Trophoblast cell (in vitro differentiated cells and primary cell): ENCODE data around the gene ABI1.

Experiments
- DNase-seq, 2 donors: peaks; one replicate each; pipeline ENCODE4 v3.0.0-alpha.2; 2016
- H2AFZ ChIP-seq: 2 replicates; pipeline ENCODE4 v1.6.1; 2013; ENCODE audit warnings: low read length, moderate library complexity, mild to moderate bottlenecking; ENCODE audit not compliant: insufficient read depth, poor library complexity
- H2AK5ac ChIP-seq: 2 replicates; pipeline ENCODE4 v1.6.1; 2013; ENCODE audit warnings: mild to moderate bottlenecking, low read length
- H2BK120ac ChIP-seq: 2 replicates; pipeline ENCODE4 v1.6.1; 2013; ENCODE audit warnings: low read length, mild to moderate bottlenecking, moderate library complexity; ENCODE audit not compliant: insufficient read depth, poor library complexity
- H2BK12ac ChIP-seq: 2 replicates; pipeline ENCODE4 v1.6.1; 2013; ENCODE audit warnings: mild to moderate bottlenecking, low read length, moderate library complexity
- H2BK5ac ChIP-seq: 2 replicates; pipeline ENCODE4 v1.6.1; 2013; ENCODE audit warnings: low read length, low read depth, moderate library complexity, mild to moderate bottlenecking; ENCODE audit not compliant: poor library complexity
- H3K14ac ChIP-seq: 2 replicates; pipeline ENCODE4 v1.6.1; 2013; ENCODE audit warnings: mild to moderate bottlenecking, low read length
- H3K18ac ChIP-seq: 2 replicates; pipeline ENCODE4 v1.6.1; 2013; ENCODE audit warnings: mild to moderate bottlenecking, low read length
- H3K23ac ChIP-seq: 2 replicates; pipeline ENCODE4 v1.6.1; 2013; ENCODE audit warnings: low read length
- H3K27ac ChIP-seq: 2 replicates; pipeline ENCODE4 v1.5.1; 2013; ENCODE audit warnings: low read depth, mild to moderate bottlenecking, inconsistent platforms, low read length, moderate library complexity
- H3K27me3 ChIP-seq: 2 replicates; pipeline ENCODE4 v1.6.1; 2013; ENCODE audit warnings: inconsistent platforms, mild to moderate bottlenecking, low read length, moderate library complexity; ENCODE audit not compliant: insufficient read depth
- H3K36me3 ChIP-seq, 2 experiments: 1 replicate in 1 of 2; 2 replicates in 1 of 2; pipeline ENCODE4 v1.6.1; 2013; ENCODE audit warnings: low read length in 2 of 2, mild to moderate bottlenecking in 2 of 2, moderate library complexity in 1 of 2; ENCODE audit not compliant: insufficient read depth in 2 of 2, control insufficient read depth in 1 of 2
- H3K4ac ChIP-seq: 2 replicates; pipeline ENCODE4 v1.6.1; 2013; ENCODE audit warnings: low read depth, mild to moderate bottlenecking, low read length, moderate library complexity
- H3K4me1 ChIP-seq, 2 experiments: 1 replicate in 1 of 2; 2 replicates in 1 of 2; pipeline ENCODE4 v1.6.1; 2013; ENCODE audit warnings: low read length in 2 of 2, mild to moderate bottlenecking in 2 of 2, moderate library complexity in 1 of 2; ENCODE audit not compliant: insufficient read depth in 2 of 2, control insufficient read depth in 1 of 2
- H3K4me2 ChIP-seq: 2 replicates; pipeline ENCODE4 v1.6.1; 2013; ENCODE audit warnings: inconsistent platforms, mild to moderate bottlenecking, low read length, moderate library complexity
- H3K4me3 ChIP-seq: 2 replicates; pipeline ENCODE4 v1.5.1; 2013; ENCODE audit warnings: mild to moderate bottlenecking, low read depth, low read length, inconsistent platforms
- H3K79me1 ChIP-seq: one replicate; pipeline ENCODE4 v1.6.1; 2013; ENCODE audit warnings: low read length
- H3K79me2 ChIP-seq: 2 replicates; pipeline ENCODE4 v1.6.1; 2013; ENCODE audit warnings: low read length, mild to moderate bottlenecking; ENCODE audit not compliant: control insufficient read depth, insufficient read depth, poor library complexity
- H3K9ac ChIP-seq: 2 replicates; pipeline ENCODE4 v1.6.1; 2013; ENCODE audit warnings: mild to moderate bottlenecking, low read length
- H3K9me3 ChIP-seq: 2 replicates; pipeline ENCODE4 v1.6.1; 2013; ENCODE audit warnings: low read depth, mild to moderate bottlenecking, control low read depth, inconsistent platforms, low read length; ENCODE audit not compliant: insufficient read depth
- H4K12ac ChIP-seq: 2 replicates; pipeline ENCODE4 v1.6.1; 2013; ENCODE audit warnings: low read depth, mild to moderate bottlenecking, low read length, moderate library complexity
- H4K8ac ChIP-seq: 2 replicates; pipeline ENCODE4 v1.6.1; 2013; ENCODE audit warnings: low read depth, mild to moderate bottlenecking, low read length, moderate library complexity
- H4K91ac ChIP-seq: one replicate; pipeline ENCODE4 v1.6.1; 2013; ENCODE audit warnings: low read depth, mild to moderate bottlenecking, low read length, moderate library complexity
- WGBS: extraction: QIAGEN DNeasy Blood & Tissue Kit; methylation state at CpG from one replicate; pipeline ENCODE4 v1.1.7; 2013; ENCODE audit warnings: missing lambda C conversion rate; ENCODE audit not compliant: insufficient read length, insufficient coverage; ENCODE audit errors: extremely low coverage; 5-methylcytosine and 5-hydroxymethylcytosine counted together

ABI1 gene

DNA sequence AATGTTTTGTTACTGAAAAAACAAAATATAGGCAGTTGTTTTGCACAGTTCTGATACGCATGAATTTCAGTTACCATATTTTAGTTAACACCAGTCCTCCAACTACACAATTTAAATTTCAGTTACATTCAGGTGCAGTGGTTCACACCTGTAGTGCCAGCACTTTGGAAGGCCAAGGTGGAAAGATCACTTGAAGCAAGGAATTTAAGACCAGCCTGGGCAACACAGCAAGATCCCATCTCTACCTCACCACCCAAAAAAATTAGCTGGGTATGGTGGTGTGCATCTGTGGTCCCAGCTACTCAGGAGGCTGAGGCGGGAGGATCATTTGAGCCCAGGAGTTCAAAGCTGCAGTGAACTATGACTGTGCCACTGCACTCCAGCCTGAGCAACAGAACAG lies 45.3 kb downstream of the ABI1 start:
- H3K79me1 ChIP-seq: no peaks in the 10 kb centered on the region
- DNase-seq: no peak
- H4K8ac ChIP-seq: no peak overlapping the region
- no peaks in the 10 kb centered on the region for H3K79me2 ChIP-seq
- H3K36me3 ChIP-seq: peaks cover 0 to 5% of the 10 kb centered on the region in 2 experiments
- no peak overlapping the region for H2AFZ ChIP-seq
- H4K12ac ChIP-seq: no peak overlapping the region
- H3K27ac ChIP-seq: no peak overlapping the region
- no peak overlapping the region for H2BK120ac ChIP-seq
- no peak overlapping the region for H2AK5ac ChIP-seq
- no peak overlapping the region for H2BK5ac ChIP-seq
- no peaks in the 10 kb centered on the region for H3K27me3 ChIP-seq
- H3K4me2 ChIP-seq: no peak overlapping the region
- no peak overlapping the region for H3K9ac ChIP-seq
- peak overlapping the region; percentile 93 for H3K4ac ChIP-seq
- no CpG with 5 or more reads among the region's 2 CpGs for WGBS
- H3K4me1 ChIP-seq: no peaks in the 10 kb centered on the region
- peak overlapping the region; percentile 18 for H3K18ac ChIP-seq
- no peak overlapping the region for H3K14ac ChIP-seq
- H4K91ac ChIP-seq: no peak overlapping the region
- H3K23ac ChIP-seq: no peak overlapping the region
- H3K4me3 ChIP-seq: no peak overlapping the region
- no peak overlapping the region for H2BK12ac ChIP-seq
- no peaks in the 10 kb centered on the region for H3K9me3 ChIP-seq

DNA sequence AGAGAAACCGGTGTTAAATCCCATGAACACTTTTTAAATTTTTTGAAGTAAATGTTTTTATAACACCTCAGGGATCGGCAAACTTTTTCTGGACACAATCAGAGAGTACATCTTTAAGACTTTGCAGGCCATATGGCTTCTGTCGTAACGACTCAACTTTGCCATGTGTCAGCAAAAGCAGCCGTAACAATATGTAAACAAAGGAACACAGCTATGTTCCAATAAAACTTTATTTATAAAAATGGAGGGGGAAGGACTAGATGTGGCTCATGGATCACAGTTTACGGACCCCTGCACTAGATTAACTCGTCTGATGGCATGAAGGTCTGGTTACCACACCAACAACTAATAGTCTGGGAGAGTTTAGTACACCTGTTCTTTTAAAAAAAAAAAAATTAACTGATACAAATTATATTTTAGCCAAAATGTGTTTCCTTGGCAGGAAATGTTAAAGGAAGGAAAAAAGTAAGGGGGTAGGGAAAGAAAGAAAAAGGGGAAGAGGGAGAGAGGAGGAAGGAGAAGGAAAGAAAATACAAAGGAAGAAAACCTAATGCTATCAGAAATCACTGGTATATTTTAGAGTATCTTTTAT lies 50.2 kb downstream of the ABI1 start:
- H4K91ac ChIP-seq: no peak overlapping the region
- H3K27me3 ChIP-seq: no peaks in the 10 kb centered on the region
- no peak overlapping the region for H4K8ac ChIP-seq
- no peak for DNase-seq
- no peak overlapping the region for H2BK5ac ChIP-seq
- H3K14ac ChIP-seq: no peak overlapping the region
- no peak overlapping the region for H3K23ac ChIP-seq
- H3K4me1 ChIP-seq: peaks cover 2 to 5% of the 10 kb centered on the region in 2 experiments
- H3K27ac ChIP-seq: no peak overlapping the region
- no peaks in the 10 kb centered on the region for H3K9me3 ChIP-seq
- peak overlapping the region; percentile 62 for H3K4ac ChIP-seq
- H2BK12ac ChIP-seq: no peak overlapping the region
- no peak overlapping the region for H3K4me2 ChIP-seq
- H4K12ac ChIP-seq: no peak overlapping the region
- H3K18ac ChIP-seq: no peak overlapping the region
- H2BK120ac ChIP-seq: no peak overlapping the region
- no peak overlapping the region for H2AK5ac ChIP-seq
- WGBS: no CpG with 5 or more reads among the region's 7 CpGs
- H3K9ac ChIP-seq: no peak overlapping the region
- no peaks in the 10 kb centered on the region for H3K79me2 ChIP-seq
- no peak overlapping the region for H3K4me3 ChIP-seq
- peaks cover under 1 to 3% of the 10 kb centered on the region in 2 experiments for H3K36me3 ChIP-seq
- no peak overlapping the region for H2AFZ ChIP-seq
- H3K79me1 ChIP-seq: no peaks in the 10 kb centered on the region

DNA sequence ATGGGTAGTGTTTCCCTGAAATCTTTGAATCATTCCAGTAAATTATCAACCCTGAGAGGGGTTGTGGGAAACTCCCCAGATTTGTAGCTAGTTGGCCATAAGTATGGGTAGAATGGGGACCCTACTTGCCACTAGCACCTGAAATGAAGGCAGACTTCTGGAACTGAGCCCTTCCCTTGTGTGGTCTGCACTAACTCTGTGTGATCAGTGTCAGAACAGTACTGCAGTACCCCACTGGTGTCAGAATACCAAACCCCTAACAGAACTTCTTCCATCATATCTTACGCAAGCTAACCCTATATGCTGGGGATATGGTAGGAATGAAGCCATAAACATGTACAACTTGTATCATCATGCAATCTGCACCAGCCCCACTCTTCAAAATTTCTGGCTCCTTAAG lies 50.8 kb downstream of the ABI1 start:
- H3K18ac ChIP-seq: no peak overlapping the region
- H3K36me3 ChIP-seq: peaks cover 0 to 3% of the 10 kb centered on the region in 2 experiments
- H2BK120ac ChIP-seq: no peak overlapping the region
- H4K8ac ChIP-seq: no peak overlapping the region
- no peaks in the 10 kb centered on the region for H3K79me2 ChIP-seq
- no peak overlapping the region for H2AK5ac ChIP-seq
- H3K14ac ChIP-seq: no peak overlapping the region
- H3K4me2 ChIP-seq: no peak overlapping the region
- H3K4ac ChIP-seq: no peak overlapping the region
- H3K27me3 ChIP-seq: no peaks in the 10 kb centered on the region
- no peak overlapping the region for H2BK12ac ChIP-seq
- no peak overlapping the region for H3K9ac ChIP-seq
- H4K91ac ChIP-seq: no peak overlapping the region
- no peak overlapping the region for H2BK5ac ChIP-seq
- H3K4me3 ChIP-seq: no peak overlapping the region
- H4K12ac ChIP-seq: no peak overlapping the region
- no peak overlapping the region for H3K23ac ChIP-seq
- H2AFZ ChIP-seq: no peak overlapping the region
- no peak for DNase-seq
- no peak overlapping the region for H3K27ac ChIP-seq
- H3K79me1 ChIP-seq: no peaks in the 10 kb centered on the region
- WGBS: no CpG with 5 or more reads among the region's 1 CpG
- no peaks in the 10 kb centered on the region for H3K9me3 ChIP-seq
- peaks cover 3 to 5% of the 10 kb centered on the region in 2 experiments for H3K4me1 ChIP-seq

DNA sequence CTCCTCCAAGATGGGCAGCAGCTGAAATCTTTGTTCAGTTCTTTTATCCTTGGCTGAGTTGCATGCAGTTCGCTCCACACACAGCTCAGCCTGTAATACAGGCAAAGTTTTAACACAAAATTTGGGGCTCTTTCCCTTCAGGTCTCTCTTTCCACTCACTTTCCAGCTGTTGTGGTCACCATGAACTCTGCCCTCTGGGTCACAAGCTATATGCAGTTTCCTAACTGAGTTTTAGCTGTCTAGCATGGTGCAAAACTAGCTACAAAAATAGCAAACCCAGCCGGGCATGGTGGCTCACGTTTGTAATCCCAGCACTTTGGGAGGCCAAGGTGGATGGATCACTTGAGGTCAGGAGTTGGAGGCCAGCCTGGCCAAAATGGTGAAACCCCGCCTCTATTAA lies 53.2 kb downstream of the ABI1 start:
- DNase-seq: no peak
- H2BK12ac ChIP-seq: no peak overlapping the region
- H2BK5ac ChIP-seq: no peak overlapping the region
- no peak overlapping the region for H3K14ac ChIP-seq
- no peaks in the 10 kb centered on the region for H3K79me1 ChIP-seq
- WGBS: no CpG with 5 or more reads among the region's 4 CpGs
- no peak overlapping the region for H3K4me2 ChIP-seq
- H2AK5ac ChIP-seq: no peak overlapping the region
- H2BK120ac ChIP-seq: no peak overlapping the region
- H3K4me3 ChIP-seq: no peak overlapping the region
- peak overlapping the region; percentile 77 for H3K4ac ChIP-seq
- no peak overlapping the region for H4K91ac ChIP-seq
- no peaks in the 10 kb centered on the region for H3K79me2 ChIP-seq
- H3K23ac ChIP-seq: no peak overlapping the region
- H3K27me3 ChIP-seq: no peaks in the 10 kb centered on the region
- H4K8ac ChIP-seq: no peak overlapping the region
- no peaks in the 10 kb centered on the region for H3K9me3 ChIP-seq
- no peak overlapping the region for H3K18ac ChIP-seq
- no peak overlapping the region for H2AFZ ChIP-seq
- peaks cover 6 to 7% of the 10 kb centered on the region in 2 experiments for H3K4me1 ChIP-seq
- H4K12ac ChIP-seq: peak overlapping the region; percentile 38
- no peak overlapping the region for H3K27ac ChIP-seq
- peaks cover 0 to 3% of the 10 kb centered on the region in 2 experiments for H3K36me3 ChIP-seq
- H3K9ac ChIP-seq: no peak overlapping the region
